ENCODE data around the gene NPC1L1.
A peak's percentile ranks its signal among the peaks of the same experiment; 100 is the strongest.

NPC1L1 gene

DNA sequence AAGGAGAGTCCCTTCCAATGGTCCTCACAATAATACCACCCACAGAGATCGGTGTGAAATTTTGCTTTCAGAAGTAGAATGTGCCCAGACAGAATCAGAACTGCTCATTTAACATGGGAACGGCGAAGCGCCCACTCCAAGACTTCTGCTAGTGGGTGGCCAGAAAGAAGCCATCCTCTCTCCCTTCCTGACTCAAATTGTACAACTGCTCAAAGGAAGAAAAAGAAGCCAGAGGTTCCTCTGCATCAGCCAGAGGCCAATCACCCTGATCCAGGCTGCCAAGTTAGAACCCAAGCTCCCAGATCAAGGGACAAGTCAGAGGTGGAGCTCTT is 73.9 kb downstream of the NPC1L1 start:
- no peaks in the 10 kb centered on the region for H3K9me3 Mint-ChIP-seq
- peaks cover 36% of the 10 kb centered on the region for H3K36me3 Mint-ChIP-seq (ENCODE audit: low read depth)
- peaks cover 32% of the 10 kb centered on the region for H3K4me1 Mint-ChIP-seq (ENCODE audit: low read depth)
- H3K4me3 Mint-ChIP-seq, result no peak overlapping the region
- H3K27me3 Mint-ChIP-seq (ENCODE audit: low read depth), result no peaks in the 10 kb centered on the region
- H3K27ac Mint-ChIP-seq, result no peak overlapping the region

DNA sequence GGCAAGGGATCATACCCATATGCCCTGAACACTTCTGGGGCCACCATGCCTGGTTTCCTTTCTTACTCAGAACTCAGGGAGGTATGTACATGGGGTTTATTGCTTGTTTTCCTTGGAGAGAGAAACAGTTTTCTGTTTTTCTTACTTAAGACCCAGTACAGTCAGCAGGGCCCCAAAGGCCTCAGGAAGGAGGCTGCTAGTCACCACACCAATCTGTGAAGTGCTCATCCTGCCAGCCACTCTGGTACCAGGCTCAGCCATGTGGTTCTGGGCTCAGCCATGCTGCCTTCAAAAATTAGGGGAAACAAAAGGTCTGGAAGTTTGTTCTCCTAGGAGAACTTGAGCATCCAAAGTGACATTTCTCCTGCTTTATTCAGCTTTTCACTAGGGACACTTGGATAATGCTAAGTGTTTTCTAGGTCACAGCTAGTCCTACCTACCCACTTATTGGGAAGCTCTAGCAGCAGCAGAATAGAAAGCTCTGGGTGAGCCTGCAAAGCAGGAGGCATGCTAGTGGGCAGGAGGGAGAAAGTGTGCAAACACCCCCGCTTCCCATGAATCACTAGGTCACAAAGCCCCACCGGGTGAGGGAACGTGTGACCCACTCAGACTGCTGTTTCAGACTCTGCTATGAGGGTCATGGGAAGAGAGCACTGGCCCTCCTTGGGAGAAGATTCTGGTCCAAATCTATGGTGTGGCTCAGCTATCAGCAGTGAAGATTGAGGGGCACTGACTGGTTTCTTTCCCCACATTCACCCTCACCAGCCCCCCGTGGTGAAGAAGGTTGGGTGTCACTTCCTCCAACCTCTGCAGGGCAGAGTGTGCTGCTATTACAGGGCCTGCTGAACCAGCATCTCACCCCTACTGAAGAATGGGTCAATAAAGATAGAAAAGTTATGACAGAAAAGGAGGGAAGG is 74.6 kb downstream of the NPC1L1 start:
- no peaks in the 10 kb centered on the region for H3K27me3 Mint-ChIP-seq (ENCODE audit: low read depth)
- H3K9me3 Mint-ChIP-seq, result no peaks in the 10 kb centered on the region
- no peak overlapping the region for H3K4me3 Mint-ChIP-seq
- H3K4me1 Mint-ChIP-seq (ENCODE audit: low read depth), result peaks cover 36% of the 10 kb centered on the region
- peaks cover 34% of the 10 kb centered on the region for H3K36me3 Mint-ChIP-seq (ENCODE audit: low read depth)
- H3K27ac Mint-ChIP-seq, result no peak overlapping the region

DNA sequence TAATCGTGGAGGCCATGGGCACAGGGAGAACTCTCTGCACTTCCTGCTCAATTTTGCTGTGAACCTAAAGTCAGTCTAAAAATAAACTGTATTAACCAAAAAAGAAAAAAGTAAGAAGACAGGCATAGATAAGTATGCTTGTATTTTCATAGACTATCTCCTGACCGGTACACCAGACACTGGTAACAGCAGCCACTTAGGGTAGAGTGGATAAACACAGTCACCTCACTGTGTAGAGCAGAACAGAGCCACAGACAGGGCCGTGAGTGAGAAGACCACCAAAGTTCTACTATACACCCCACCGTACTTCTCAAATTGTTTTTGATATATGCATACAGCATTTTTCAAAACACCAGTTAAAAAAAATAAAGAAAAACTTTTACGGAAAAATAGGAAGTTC is 75.6 kb downstream of the NPC1L1 start:
- H3K4me1 Mint-ChIP-seq (ENCODE audit: low read depth), result peaks cover 41% of the 10 kb centered on the region
- no peaks in the 10 kb centered on the region for H3K27me3 Mint-ChIP-seq (ENCODE audit: low read depth)
- H3K27ac Mint-ChIP-seq, result peak overlapping the region; percentile 31
- H3K9me3 Mint-ChIP-seq, result no peaks in the 10 kb centered on the region
- H3K4me3 Mint-ChIP-seq, result no peak overlapping the region
- peaks cover 36% of the 10 kb centered on the region for H3K36me3 Mint-ChIP-seq (ENCODE audit: low read depth)

DNA sequence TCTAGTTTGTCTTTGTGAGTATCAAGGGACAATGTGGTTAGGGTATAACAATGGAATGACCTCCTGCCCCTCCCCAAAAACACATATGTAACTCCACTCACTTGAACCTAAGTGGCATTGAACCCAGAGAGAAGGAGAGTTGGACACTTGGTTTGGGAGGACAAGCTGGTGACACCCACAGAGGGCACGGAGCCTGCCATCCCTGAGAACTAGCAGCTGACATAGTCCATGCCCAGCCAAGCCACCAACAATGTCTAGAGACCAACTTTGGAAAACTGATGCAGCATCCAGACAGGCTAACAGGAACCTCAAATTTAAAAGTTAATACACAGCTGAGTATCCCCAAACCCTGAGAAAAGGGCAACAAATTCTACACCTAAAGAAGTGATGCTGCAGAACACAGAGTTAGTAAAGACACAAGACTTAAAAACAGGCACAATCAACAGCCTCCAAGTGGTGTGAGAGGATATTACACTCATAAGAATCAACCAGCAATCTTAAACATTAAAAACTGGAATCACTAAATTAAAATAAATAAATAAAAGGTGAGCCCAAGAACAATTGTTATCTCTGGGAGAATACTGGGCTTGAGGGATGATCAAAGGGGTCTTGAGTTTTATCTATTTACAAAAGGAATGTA is 77.8 kb downstream of the NPC1L1 start:
- Mint-ChIP-seq H3K4me3 (no peak overlapping the region), H3K27ac (no peak overlapping the region), H3K9me3 (no peaks in the 10 kb centered on the region), H3K27me3 (ENCODE audit: low read depth) (no peaks in the 10 kb centered on the region), H3K36me3 (ENCODE audit: low read depth) (peaks cover 32% of the 10 kb centered on the region), H3K4me1 (ENCODE audit: low read depth) (peaks cover 46% of the 10 kb centered on the region)
